ENCODE measurements around the gene HEATR3. TPM values are rescaled to one million over a fixed set of nuclear protein-coding genes. Genes with fewer than 3 reads are reported as not detected.

Gene HEATR3
- total RNA-seq, 1 donor from 2014 or later = 21.5 TPM

GRCh38 chr16:50056226-50056625, 9.5 kb upstream of the HEATR3 start:
- no peak for DNase-seq (ENCODE audit: low read depth)

GRCh38 chr16:50058091-50058771, 7.5 kb upstream of the HEATR3 start:
- no peak for DNase-seq (ENCODE audit: low read depth)

GRCh38 chr16:50059111-50059510, 6.7 kb upstream of the HEATR3 start:
- DNase-seq (ENCODE audit: low read depth) = no peak

- no peak for DNase-seq (ENCODE audit: low read depth)
These were observed 6.1 kb upstream of the HEATR3 start for GRCh38 chr16:50059669-50060068.

- DNase-seq (ENCODE audit: low read depth) = no peak
These were observed 4.4 kb upstream of the HEATR3 start for GRCh38 chr16:50061326-50061725.

GRCh38 chr16:50065241-50065623, 538 bp upstream of the HEATR3 start:
- DNase-seq (ENCODE audit: low read depth) = no peak

- DNase-seq (ENCODE audit: low read depth) = no peak
These were observed 916 bp downstream of the HEATR3 start for GRCh38 chr16:50066482-50067289.

GRCh38 chr16:50067290-50067853, 1.6 kb downstream of the HEATR3 start:
- peak; percentile 53 for DNase-seq (ENCODE audit: low read depth)

- no peak for DNase-seq (ENCODE audit: low read depth)
These were observed 2.8 kb downstream of the HEATR3 start for GRCh38 chr16:50068550-50068949.

- DNase-seq (ENCODE audit: low read depth) = no peak
These were observed 3.3 kb downstream of the HEATR3 start for GRCh38 chr16:50069060-50069459.

GRCh38 chr16:50071075-50071671, 5.4 kb downstream of the HEATR3 start:
- no peak for DNase-seq (ENCODE audit: low read depth)

GRCh38 chr16:50072730-50073129, 7.0 kb downstream of the HEATR3 start:
- DNase-seq (ENCODE audit: low read depth) = no peak

- DNase-seq (ENCODE audit: low read depth) = no peak
These were observed 13.8 kb downstream of the HEATR3 start for GRCh38 chr16:50079397-50080140.

- no peak for DNase-seq (ENCODE audit: low read depth)
These were observed 15.8 kb downstream of the HEATR3 start for GRCh38 chr16:50081428-50082018.

GRCh38 chr16:50083996-50084395, 18.2 kb downstream of the HEATR3 start:
- DNase-seq (ENCODE audit: low read depth) = no peak

- DNase-seq (ENCODE audit: low read depth) = no peak
These were observed 20.4 kb downstream of the HEATR3 start for GRCh38 chr16:50086176-50086575.

- DNase-seq (ENCODE audit: low read depth) = no peak
These were observed 22.5 kb downstream of the HEATR3 start for GRCh38 chr16:50088302-50088701.

GRCh38 chr16:50092891-50093290, 27.1 kb downstream of the HEATR3 start:
- no peak for DNase-seq (ENCODE audit: low read depth)

- no peak for DNase-seq (ENCODE audit: low read depth)
These were observed 28.1 kb downstream of the HEATR3 start for GRCh38 chr16:50093607-50094539.

- no peak for DNase-seq (ENCODE audit: low read depth)
These were observed 31.0 kb downstream of the HEATR3 start for GRCh38 chr16:50096791-50097190.

Measured in renal cortical epithelial cell (primary cell).